ENCODE data around the gene MRRF. TPM values are rescaled to one million over a fixed set of nuclear protein-coding genes. Genes with fewer than 3 reads are reported as not detected.

Gene MRRF
- total RNA-seq, 1 experiment from 2014 or later = 42.3 TPM

DNA sequence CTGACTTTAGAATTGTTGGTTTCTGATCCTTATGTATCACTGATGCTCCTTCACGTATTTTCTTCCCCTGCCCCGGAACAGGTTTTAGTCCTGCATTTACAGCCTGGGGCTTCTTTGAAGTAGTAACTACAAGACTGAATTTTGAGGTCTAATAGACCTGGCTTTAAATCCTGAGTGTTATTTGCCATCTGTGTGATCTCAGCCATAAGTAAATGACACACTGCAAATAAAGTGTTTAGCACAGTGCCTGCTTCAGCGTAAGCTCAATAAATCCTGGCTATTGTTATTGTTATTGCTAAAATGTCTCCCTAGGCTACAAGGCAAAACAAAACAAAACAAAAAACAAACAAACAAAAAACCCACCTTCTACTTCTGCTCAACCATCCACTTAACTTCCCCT, 20.3 kb upstream of the MRRF start:
- Mint-ChIP-seq H3K27me3 (ENCODE audit: low read depth) (no peaks in the 10 kb centered on the region), H3K27ac (no peak overlapping the region), H3K9me3 (no peaks in the 10 kb centered on the region), H3K4me1 (no peaks in the 10 kb centered on the region), H3K4me3 (no peak overlapping the region), H3K36me3 (peaks cover 50% of the 10 kb centered on the region)
- no peak for DNase-seq (ENCODE audit: low spot score)
- CTCF ChIA-PET = no interaction called here
- ATAC-seq = no peak
- TF ChIP-seq, protein P1, sequence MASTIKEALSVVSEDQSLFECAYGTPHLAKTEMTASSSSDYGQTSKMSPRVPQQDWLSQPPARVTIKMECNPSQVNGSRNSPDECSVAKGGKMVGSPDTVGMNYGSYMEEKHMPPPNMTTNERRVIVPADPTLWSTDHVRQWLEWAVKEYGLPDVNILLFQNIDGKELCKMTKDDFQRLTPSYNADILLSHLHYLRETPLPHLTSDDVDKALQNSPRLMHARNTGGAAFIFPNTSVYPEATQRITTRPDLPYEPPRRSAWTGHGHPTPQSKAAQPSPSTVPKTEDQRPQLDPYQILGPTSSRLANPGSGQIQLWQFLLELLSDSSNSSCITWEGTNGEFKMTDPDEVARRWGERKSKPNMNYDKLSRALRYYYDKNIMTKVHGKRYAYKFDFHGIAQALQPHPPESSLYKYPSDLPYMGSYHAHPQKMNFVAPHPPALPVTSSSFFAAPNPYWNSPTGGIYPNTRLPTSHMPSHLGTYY (CRISPR knock-in tag; IDR thresholded peaks at IDR 0.05) = no peak
- TF ChIP-seq IRF2 (CRISPR knock-in tag; IDR thresholded peaks at IDR 0.05; ENCODE audit: borderline replicate concordance, low read depth) (no peak), ZNF219 (CRISPR knock-in tag; IDR thresholded peaks at IDR 0.05; ENCODE audit: borderline replicate concordance) (no peak), SMAD4 (CRISPR knock-in tag; IDR thresholded peaks at IDR 0.05) (no peak), ZNF671 (CRISPR knock-in tag; IDR thresholded peaks at IDR 0.05) (no peak), RORB (CRISPR knock-in tag; IDR thresholded peaks at IDR 0.05) (no peak), TEAD4 (CRISPR knock-in tag; IDR thresholded peaks at IDR 0.05) (no peak), NR1H2 (CRISPR knock-in tag; IDR thresholded peaks at IDR 0.05) (no peak), JUN (CRISPR knock-in tag; IDR thresholded peaks at IDR 0.05) (no peak), ZNF121 (CRISPR knock-in tag; IDR thresholded peaks at IDR 0.05) (no peak), SOX15 (CRISPR knock-in tag; IDR thresholded peaks at IDR 0.05) (no peak)
- TF ChIP-seq, protein P2, sequence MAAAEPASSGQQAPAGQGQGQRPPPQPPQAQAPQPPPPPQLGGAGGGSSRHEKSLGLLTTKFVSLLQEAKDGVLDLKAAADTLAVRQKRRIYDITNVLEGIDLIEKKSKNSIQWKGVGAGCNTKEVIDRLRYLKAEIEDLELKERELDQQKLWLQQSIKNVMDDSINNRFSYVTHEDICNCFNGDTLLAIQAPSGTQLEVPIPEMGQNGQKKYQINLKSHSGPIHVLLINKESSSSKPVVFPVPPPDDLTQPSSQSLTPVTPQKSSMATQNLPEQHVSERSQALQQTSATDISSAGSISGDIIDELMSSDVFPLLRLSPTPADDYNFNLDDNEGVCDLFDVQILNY (CRISPR knock-in tag; IDR thresholded peaks at IDR 0.05) = no peak
- TF ChIP-seq, protein P3, sequence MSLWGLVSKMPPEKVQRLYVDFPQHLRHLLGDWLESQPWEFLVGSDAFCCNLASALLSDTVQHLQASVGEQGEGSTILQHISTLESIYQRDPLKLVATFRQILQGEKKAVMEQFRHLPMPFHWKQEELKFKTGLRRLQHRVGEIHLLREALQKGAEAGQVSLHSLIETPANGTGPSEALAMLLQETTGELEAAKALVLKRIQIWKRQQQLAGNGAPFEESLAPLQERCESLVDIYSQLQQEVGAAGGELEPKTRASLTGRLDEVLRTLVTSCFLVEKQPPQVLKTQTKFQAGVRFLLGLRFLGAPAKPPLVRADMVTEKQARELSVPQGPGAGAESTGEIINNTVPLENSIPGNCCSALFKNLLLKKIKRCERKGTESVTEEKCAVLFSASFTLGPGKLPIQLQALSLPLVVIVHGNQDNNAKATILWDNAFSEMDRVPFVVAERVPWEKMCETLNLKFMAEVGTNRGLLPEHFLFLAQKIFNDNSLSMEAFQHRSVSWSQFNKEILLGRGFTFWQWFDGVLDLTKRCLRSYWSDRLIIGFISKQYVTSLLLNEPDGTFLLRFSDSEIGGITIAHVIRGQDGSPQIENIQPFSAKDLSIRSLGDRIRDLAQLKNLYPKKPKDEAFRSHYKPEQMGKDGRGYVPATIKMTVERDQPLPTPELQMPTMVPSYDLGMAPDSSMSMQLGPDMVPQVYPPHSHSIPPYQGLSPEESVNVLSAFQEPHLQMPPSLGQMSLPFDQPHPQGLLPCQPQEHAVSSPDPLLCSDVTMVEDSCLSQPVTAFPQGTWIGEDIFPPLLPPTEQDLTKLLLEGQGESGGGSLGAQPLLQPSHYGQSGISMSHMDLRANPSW (CRISPR knock-in tag; conservative IDR thresholded peaks at IDR 0.05; ENCODE audit: low read depth) = no peak
- TF ChIP-seq, protein P4, sequence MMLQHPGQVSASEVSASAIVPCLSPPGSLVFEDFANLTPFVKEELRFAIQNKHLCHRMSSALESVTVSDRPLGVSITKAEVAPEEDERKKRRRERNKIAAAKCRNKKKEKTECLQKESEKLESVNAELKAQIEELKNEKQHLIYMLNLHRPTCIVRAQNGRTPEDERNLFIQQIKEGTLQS (CRISPR knock-in tag; conservative IDR thresholded peaks at IDR 0.05) = no peak
- POLR2A ChIA-PET = no interaction called here

DNA sequence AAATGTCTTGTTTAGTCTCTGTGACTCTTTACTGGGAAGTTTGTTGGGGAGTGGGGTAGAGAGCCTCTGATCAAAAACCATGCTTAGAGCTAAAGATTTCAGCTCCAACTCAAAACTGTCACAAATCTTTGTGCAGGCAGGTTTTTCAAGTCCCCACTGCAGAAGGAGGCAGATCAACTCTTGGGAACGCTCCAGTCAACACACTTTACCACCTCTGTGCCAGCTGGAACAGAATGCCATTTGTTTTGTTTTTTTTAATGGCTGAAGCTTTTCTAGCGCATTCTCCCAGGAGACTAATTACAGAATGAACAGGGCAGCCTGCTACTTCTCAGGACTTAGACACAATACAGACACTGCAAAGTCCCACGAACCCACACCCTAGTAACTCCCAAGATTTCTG, 18.0 kb upstream of the MRRF start:
- H3K27me3 Mint-ChIP-seq (ENCODE audit: low read depth) = no peaks in the 10 kb centered on the region
- H3K4me3 Mint-ChIP-seq = no peak overlapping the region
- H3K36me3 Mint-ChIP-seq = peaks cover 53% of the 10 kb centered on the region
- H3K4me1 Mint-ChIP-seq = peaks cover 4% of the 10 kb centered on the region; the same call in 1 of the 2 replicates
- H3K27ac Mint-ChIP-seq = no peak overlapping the region
- TF ChIP-seq SP1 (CRISPR knock-in tag; conservative IDR thresholded peaks at IDR 0.05) (no peak), GRHL2 (CRISPR knock-in tag; IDR thresholded peaks at IDR 0.05; ENCODE audit: insufficient replicate concordance, severe bottlenecking) (no peak), ZBTB21 (CRISPR knock-in tag; IDR thresholded peaks at IDR 0.05; ENCODE audit: borderline replicate concordance) (no peak), ZNF317 (CRISPR knock-in tag; IDR thresholded peaks at IDR 0.05; ENCODE audit: borderline replicate concordance, low read depth) (no peak)
- TF ChIP-seq, protein P5, sequence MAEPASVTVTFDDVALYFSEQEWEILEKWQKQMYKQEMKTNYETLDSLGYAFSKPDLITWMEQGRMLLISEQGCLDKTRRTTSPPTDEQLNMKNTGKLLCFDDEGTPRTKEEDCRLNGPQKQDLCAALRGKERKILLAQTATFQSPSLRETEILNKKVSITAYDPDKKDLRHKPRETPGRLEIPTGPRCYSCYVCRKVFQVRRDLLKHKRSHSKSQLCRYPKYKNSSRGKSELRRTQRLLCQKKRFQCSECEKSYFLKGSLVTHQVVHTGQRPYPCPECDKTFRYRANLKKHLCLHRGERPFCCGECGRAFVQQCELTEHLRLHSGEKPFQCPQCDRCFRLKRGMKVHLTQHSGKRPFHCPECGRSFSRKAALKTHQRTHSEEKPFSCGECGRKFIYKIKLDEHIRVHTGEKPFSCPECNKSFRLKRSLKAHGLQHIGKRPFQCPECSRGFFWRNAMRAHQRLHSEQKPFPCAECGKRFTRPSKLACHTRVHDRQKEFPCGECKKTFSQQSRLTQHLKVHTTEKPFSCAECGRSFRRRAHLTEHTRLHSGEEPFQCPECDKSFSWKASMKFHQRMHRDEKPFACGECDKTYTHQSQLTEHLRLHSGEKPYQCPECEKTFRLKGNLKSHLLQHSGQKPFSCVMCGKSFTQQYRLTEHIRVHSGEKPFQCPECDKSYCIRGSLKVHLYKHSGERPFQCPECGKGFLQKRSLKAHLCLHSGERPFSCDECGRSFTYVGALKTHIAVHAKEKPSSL (CRISPR knock-in tag; conservative IDR thresholded peaks at IDR 0.05) = no peak
- TF ChIP-seq, protein P4 (CRISPR knock-in tag; conservative IDR thresholded peaks at IDR 0.05) = no peak
- TF ChIP-seq, protein P6, sequence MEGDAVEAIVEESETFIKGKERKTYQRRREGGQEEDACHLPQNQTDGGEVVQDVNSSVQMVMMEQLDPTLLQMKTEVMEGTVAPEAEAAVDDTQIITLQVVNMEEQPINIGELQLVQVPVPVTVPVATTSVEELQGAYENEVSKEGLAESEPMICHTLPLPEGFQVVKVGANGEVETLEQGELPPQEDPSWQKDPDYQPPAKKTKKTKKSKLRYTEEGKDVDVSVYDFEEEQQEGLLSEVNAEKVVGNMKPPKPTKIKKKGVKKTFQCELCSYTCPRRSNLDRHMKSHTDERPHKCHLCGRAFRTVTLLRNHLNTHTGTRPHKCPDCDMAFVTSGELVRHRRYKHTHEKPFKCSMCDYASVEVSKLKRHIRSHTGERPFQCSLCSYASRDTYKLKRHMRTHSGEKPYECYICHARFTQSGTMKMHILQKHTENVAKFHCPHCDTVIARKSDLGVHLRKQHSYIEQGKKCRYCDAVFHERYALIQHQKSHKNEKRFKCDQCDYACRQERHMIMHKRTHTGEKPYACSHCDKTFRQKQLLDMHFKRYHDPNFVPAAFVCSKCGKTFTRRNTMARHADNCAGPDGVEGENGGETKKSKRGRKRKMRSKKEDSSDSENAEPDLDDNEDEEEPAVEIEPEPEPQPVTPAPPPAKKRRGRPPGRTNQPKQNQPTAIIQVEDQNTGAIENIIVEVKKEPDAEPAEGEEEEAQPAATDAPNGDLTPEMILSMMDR (IDR thresholded peaks at IDR 0.05) = no peak
- DNase-seq (ENCODE audit: low spot score) = no peak
- no peak for ATAC-seq
- no peaks in the 10 kb centered on the region for H3K9me3 Mint-ChIP-seq
- ChIA-PET CTCF (no interaction called here), POLR2A (no interaction called here)
